DND-41 (cell line): Measurements from ENCODE around the gene RANBP3L.
A peak's percentile ranks its signal among the peaks of the same experiment; 100 is the strongest.
"Not testable (repeated sequence)": the region's sequence is repeated elsewhere in the genome, so short reads cannot be mapped to it uniquely, and the experiment has no call there.

ENCODE experiments used
- ATAC-seq: fragments of 200-7000 bp; cut with Tn5 transposase; 3 replicates; pipeline ENCODE4 v1.9.1; 2021; ENCODE audit warnings: low read depth; ENCODE audit not compliant: insufficient read depth
- DNase-seq: peaks from one replicate; pipeline ENCODE4 v3.0.0-alpha.2; 2020
- H2AFZ ChIP-seq: 2 replicates; pipeline ENCODE4 v1.6.0; 2012; ENCODE audit warnings: low read depth, low read length
- H3K27ac ChIP-seq: 2 replicates; pipeline ENCODE4 v1.5.1; 2012; ENCODE audit warnings: low read length, inconsistent platforms
- H3K27me3 ChIP-seq: fragments of 200-600 bp; sonication (generic); 2 replicates; pipeline ENCODE4 v1.6.0; 2012; ENCODE audit warnings: low read length, mild to moderate bottlenecking, inconsistent platforms; ENCODE audit not compliant: insufficient read depth, poor library complexity
- H3K36me3 ChIP-seq: 2 replicates; pipeline ENCODE4 v1.5.1; 2012; ENCODE audit warnings: low read length, inconsistent platforms; ENCODE audit not compliant: insufficient read depth
- H3K4me1 ChIP-seq: 2 replicates; pipeline ENCODE4 v1.5.1; 2012; ENCODE audit warnings: mild to moderate bottlenecking, low read length; ENCODE audit not compliant: insufficient read depth
- H3K4me2 ChIP-seq: 2 replicates; pipeline ENCODE4 v1.6.0; 2012; ENCODE audit warnings: mild to moderate bottlenecking, moderate library complexity, low read length, inconsistent platforms; ENCODE audit not compliant: insufficient read depth
- H3K4me3 ChIP-seq, 2 experiments: fragments of 200-600 bp in 1 of 2; shearing (Covaris generic) in 1 of 2; 2 replicates each; pipeline ENCODE4 v1.5.1; 2012 to 2016; ENCODE audit warnings: inconsistent platforms in 2 of 2, low read length in 2 of 2, mild to moderate bottlenecking in 2 of 2, low read depth in 1 of 2, moderate library complexity in 1 of 2
- H3K79me2 ChIP-seq: 2 replicates; pipeline ENCODE4 v1.6.0; 2012; ENCODE audit warnings: low read length, inconsistent platforms; ENCODE audit not compliant: insufficient read depth
- H3K9ac ChIP-seq: 2 replicates; pipeline ENCODE4 v1.6.0; 2012; ENCODE audit warnings: low read depth, mild to moderate bottlenecking, inconsistent platforms, low read length, moderate library complexity
- H3K9me3 ChIP-seq: 2 replicates; pipeline ENCODE4 v1.5.1; 2012; ENCODE audit warnings: low read length, moderate library complexity, mild to moderate bottlenecking, inconsistent platforms; ENCODE audit not compliant: insufficient read depth, severe bottlenecking
- H4K20me1 ChIP-seq: 2 replicates; pipeline ENCODE4 v1.6.0; 2012; ENCODE audit warnings: low read length; ENCODE audit not compliant: insufficient read depth
- CTCF ChIP-seq: IDR thresholded peaks from 2 replicates; pipeline ENCODE4 v1.5.1; 2012; ENCODE audit warnings: borderline replicate concordance, low read length, moderate library complexity, mild to moderate bottlenecking; ENCODE audit not compliant: poor library complexity, severe bottlenecking; ENCODE audit errors: extremely low read depth
- EZH2 ChIP-seq: IDR thresholded peaks from 3 replicates; pipeline ENCODE4 v1.6.1; 2012; ENCODE audit warnings: borderline replicate concordance, low read depth, mild to moderate bottlenecking, moderate library complexity, low read length, inconsistent platforms; ENCODE audit not compliant: severe bottlenecking

Gene RANBP3L

GRCh38 chr5:36301858-36302603 is at the start of gene RANBP3L:
Gene RANBP3L (minus strand): TSS chr5:36301902. CDS start chr5:36301416, 486 bp downstream.
- Histone ChIP-seq H3K9ac (no peak within 1 kb of the TSS), H3K27ac (no peak within 1 kb of the TSS), H3K4me1 (no peaks in the 10 kb centered on the region), H3K79me2 (no peaks in the 10 kb centered on the region), H3K4me2 (peak within 1 kb of the TSS; percentile 31; the same call in 1 of the 2 replicates), H3K36me3 (no peaks in the 10 kb centered on the region), H4K20me1 (no peaks in the 10 kb centered on the region), H2AFZ (no peak within 1 kb of the TSS), H3K27me3 (peaks cover 20% of the 10 kb centered on the region), H3K9me3 (no peaks in the 10 kb centered on the region), H3K4me3 (no peak within 1 kb of the TSS)
- DNase-seq (no peak), ATAC-seq (peak; percentile 76)
- TF ChIP-seq CTCF (no peak), EZH2 (no peak)

GRCh38 chr5:36346896-36347690 is 45.4 kb upstream of the RANBP3L start:
- no peak overlapping the region for H3K4me2 ChIP-seq
- H3K79me2 ChIP-seq = no peaks in the 10 kb centered on the region
- no peak overlapping the region for H2AFZ ChIP-seq
- ATAC-seq (no peak), DNase-seq (no peak)
- no peak overlapping the region for H3K27ac ChIP-seq
- TF ChIP-seq EZH2 (no peak), CTCF (no peak)
- H4K20me1 ChIP-seq = no peaks in the 10 kb centered on the region
- H3K9me3 ChIP-seq = no peaks in the 10 kb centered on the region
- peaks cover 6% of the 10 kb centered on the region for H3K27me3 ChIP-seq
- H3K36me3 ChIP-seq = no peaks in the 10 kb centered on the region
- H3K9ac ChIP-seq = no peak overlapping the region
- H3K4me3 ChIP-seq = no peak overlapping the region
- no peaks in the 10 kb centered on the region for H3K4me1 ChIP-seq

GRCh38 chr5:36344899-36345298 is 43.2 kb upstream of the RANBP3L start:
- TF ChIP-seq CTCF = no peak
- no peak for TF ChIP-seq EZH2
- Histone ChIP-seq H3K27ac (no peak overlapping the region), H3K36me3 (no peaks in the 10 kb centered on the region), H2AFZ (no peak overlapping the region), H4K20me1 (no peaks in the 10 kb centered on the region), H3K27me3 (peaks cover 6% of the 10 kb centered on the region), H3K79me2 (no peaks in the 10 kb centered on the region), H3K4me2 (no peak overlapping the region), H3K4me3 (no peak overlapping the region), H3K9me3 (no peaks in the 10 kb centered on the region), H3K9ac (no peak overlapping the region), H3K4me1 (no peaks in the 10 kb centered on the region)
- DNase-seq (no peak), ATAC-seq (no peak)

- not testable (repeated sequence) for H3K27ac ChIP-seq, H3K79me2 ChIP-seq, H3K36me3 ChIP-seq, H2AFZ ChIP-seq, H3K9ac ChIP-seq, H3K4me3 ChIP-seq, H3K4me2 ChIP-seq, H3K9me3 ChIP-seq, H4K20me1 ChIP-seq, ATAC-seq, DNase-seq, H3K4me1 ChIP-seq
- peaks cover 15% of the 10 kb centered on the region for H3K27me3 ChIP-seq
These were observed 40.0 kb upstream of the RANBP3L start for GRCh38 chr5:36341720-36342119.
